Neuronal stem cell (in vitro differentiated cells): Measurements from ENCODE around the gene RGS8. TPM values are rescaled to one million over a fixed set of nuclear protein-coding genes. Genes with fewer than 3 reads are reported as not detected.

Source experiments
- DNase-seq: peaks from one replicate; pipeline ENCODE4 v3.0.0-alpha.2; 2013; ENCODE audit warnings: low spot score
- H2AFZ ChIP-seq: one replicate; pipeline ENCODE4 v1.6.1; 2013; ENCODE audit warnings: mild to moderate bottlenecking, low read length, inconsistent platforms
- H2AK5ac ChIP-seq: 2 replicates; pipeline ENCODE4 v1.6.1; 2013; ENCODE audit warnings: low read depth, mild to moderate bottlenecking, inconsistent platforms, low read length, moderate library complexity, mixed read lengths
- H2BK120ac ChIP-seq: 2 replicates; pipeline ENCODE4 v1.6.1; 2013; ENCODE audit warnings: low read depth, mild to moderate bottlenecking, inconsistent platforms, low read length, moderate library complexity, mixed read lengths
- H2BK12ac ChIP-seq: one replicate; pipeline ENCODE4 v1.6.1; 2013; ENCODE audit warnings: low read length, inconsistent platforms
- H2BK15ac ChIP-seq: 2 replicates; pipeline ENCODE4 v1.6.1; 2013; ENCODE audit warnings: mild to moderate bottlenecking, low read length, inconsistent platforms, mixed read lengths
- H2BK5ac ChIP-seq: one replicate; pipeline ENCODE4 v1.6.1; 2013; ENCODE audit warnings: inconsistent platforms, mild to moderate bottlenecking, low read length, moderate library complexity
- H3K14ac ChIP-seq: one replicate; pipeline ENCODE4 v1.6.1; 2013; ENCODE audit warnings: low read length, inconsistent platforms
- H3K18ac ChIP-seq: 2 replicates; pipeline ENCODE4 v1.6.1; 2013; ENCODE audit warnings: low read length, inconsistent platforms
- H3K23ac ChIP-seq: 2 replicates; pipeline ENCODE4 v1.6.1; 2013; ENCODE audit warnings: low read depth, mild to moderate bottlenecking, mixed read lengths, low read length, inconsistent platforms; ENCODE audit not compliant: poor library complexity
- H3K27ac ChIP-seq: replicated peaks from 3 replicates; pipeline ENCODE4 v1.5.1; 2013; ENCODE audit warnings: low read length, inconsistent platforms
- H3K27me3 ChIP-seq, 3 experiments: 2 replicates each; pipeline ENCODE4 v1.6.1; 2013; ENCODE audit warnings: low read length in 3 of 3, mild to moderate bottlenecking in 2 of 3, inconsistent platforms in 1 of 3, low read depth in 1 of 3, mixed read lengths in 1 of 3, moderate library complexity in 1 of 3; ENCODE audit not compliant: control insufficient read depth in 3 of 3, insufficient read depth in 3 of 3
- H3K36me3 ChIP-seq, 2 donors: replicated peaks in 1 of 2; 2 replicates each; pipeline ENCODE4 v1.6.1; 2013; ENCODE audit warnings: low read length in 2 of 2; ENCODE audit not compliant: control insufficient read depth in 2 of 2, insufficient read depth in 2 of 2
- H3K4ac ChIP-seq: 2 replicates; pipeline ENCODE4 v1.6.1; 2013; ENCODE audit warnings: inconsistent platforms, mild to moderate bottlenecking, low read length, moderate library complexity
- H3K4me1 ChIP-seq, 2 donors: 1 replicate in 1 of 2; 2 replicates in 1 of 2; pipeline ENCODE4 v1.6.1; 2013; ENCODE audit warnings: low read length in 2 of 2, low read depth in 1 of 2; ENCODE audit not compliant: control insufficient read depth in 2 of 2, insufficient read depth in 1 of 2
- H3K4me2 ChIP-seq: one replicate; pipeline ENCODE4 v1.6.1; 2013; ENCODE audit warnings: mild to moderate bottlenecking, low read length, inconsistent platforms; ENCODE audit not compliant: insufficient read depth, poor library complexity, severe bottlenecking
- H3K4me3 ChIP-seq, 2 donors: 2 replicates each; pipeline ENCODE4 v1.5.1; 2013; ENCODE audit warnings: low read length in 2 of 2, mild to moderate bottlenecking in 2 of 2, inconsistent platforms in 1 of 2, moderate library complexity in 1 of 2
- H3K79me1 ChIP-seq: one replicate; pipeline ENCODE4 v1.6.1; 2013; ENCODE audit warnings: low read depth, mild to moderate bottlenecking, inconsistent platforms, low read length, moderate library complexity
- H3K9ac ChIP-seq: one replicate; pipeline ENCODE4 v1.6.1; 2013; ENCODE audit warnings: mild to moderate bottlenecking, low read depth, low read length, inconsistent platforms; ENCODE audit not compliant: poor library complexity
- H3K9me3 ChIP-seq, 2 donors: replicated peaks in 1 of 2; 2 replicates each; pipeline versions ENCODE3 to v1.6.1; 2013; ENCODE audit warnings: low read length in 2 of 2, mild to moderate bottlenecking in 2 of 2, inconsistent platforms in 1 of 2, low read depth in 1 of 2, mixed read lengths in 1 of 2, moderate library complexity in 1 of 2; ENCODE audit not compliant: control insufficient read depth in 2 of 2, insufficient read depth in 1 of 2
- H4K8ac ChIP-seq: one replicate; pipeline ENCODE4 v1.6.1; 2013; ENCODE audit warnings: low read depth, mild to moderate bottlenecking, inconsistent platforms, low read length, moderate library complexity
- H4K91ac ChIP-seq: one replicate; pipeline ENCODE4 v1.6.1; 2013; ENCODE audit warnings: low read length, low read depth, mild to moderate bottlenecking, inconsistent platforms; ENCODE audit not compliant: poor library complexity
- WGBS, 2 donors: extraction: QIAGEN DNeasy Blood & Tissue Kit; methylation state at CpG; one replicate each; pipeline ENCODE4 v1.1.7; 2013; ENCODE audit warnings: missing lambda C conversion rate in 2 of 2, mixed read lengths in 1 of 2; ENCODE audit not compliant: insufficient read length in 2 of 2, insufficient replicate concordance in 1 of 2; ENCODE audit errors: extremely low coverage in 2 of 2; 5-methylcytosine and 5-hydroxymethylcytosine counted together
- polyA plus RNA-seq, 2 experiments: library from polyadenylated mRNA; stranded (reverse); fragments of 200-250 nt; gene quantifications; one replicate each; pipeline ENCODE4 v1.2.3, GENCODE V29; 2013

Gene RGS8
- polyA plus RNA-seq (2013, experiment 1 of 2), result 0.56 TPM
- polyA plus RNA-seq (2013, experiment 2 of 2), result 0.50 TPM

- Histone ChIP-seq H2BK5ac (no peak within 1 kb of the TSS), H3K23ac (no peak within 1 kb of the TSS), H3K4me3 (no peak within 1 kb of the TSS), H3K4ac (no peak within 1 kb of the TSS), H2BK15ac (peak within 1 kb of the TSS; percentile 68), H3K9ac (no peak within 1 kb of the TSS), H4K91ac (no peak within 1 kb of the TSS), H2BK120ac (no peak within 1 kb of the TSS), H3K4me2 (no peak within 1 kb of the TSS), H3K4me1 (peaks cover 12 to 14% of the 10 kb centered on the region in 2 donors), H3K18ac (peak within 1 kb of the TSS; percentile 78), H3K14ac (no peak within 1 kb of the TSS), H2BK12ac (no peak within 1 kb of the TSS), H2AFZ (no peak within 1 kb of the TSS), H3K36me3 (no peaks in the 10 kb centered on the region), H3K9me3 (no peaks in the 10 kb centered on the region), H3K27me3 (peaks cover 0 to 45% (median 0%) of the 10 kb centered on the region in 3 experiments), H3K27ac (no peak within 1 kb of the TSS), H4K8ac (no peak within 1 kb of the TSS), H2AK5ac (peak within 1 kb of the TSS; percentile 64), H3K79me1 (no peaks in the 10 kb centered on the region)
- no peak for DNase-seq
- WGBS, 2 donors, result no CpG with 5 or more reads among the region's 19 CpGs
These were observed at the start of gene RGS8 for GRCh38 chr1:182684116-182684828. Gene RGS8, minus strand, starts transcription at chr1:182684587. Its CDS starts 14,938 bp downstream, at chr1:182669649.

- Histone ChIP-seq H2AK5ac (no peak overlapping the region), H3K9ac (no peak overlapping the region), H4K91ac (no peak overlapping the region), H3K4ac (no peak overlapping the region), H3K79me1 (no peaks in the 10 kb centered on the region), H3K23ac (no peak overlapping the region), H2BK12ac (no peak overlapping the region), H2BK15ac (no peak overlapping the region), H2BK5ac (no peak overlapping the region), H3K14ac (no peak overlapping the region), H3K4me3 (no peak overlapping the region), H2BK120ac (no peak overlapping the region), H3K36me3 (no peaks in the 10 kb centered on the region), H2AFZ (no peak overlapping the region), H3K9me3 (no peaks in the 10 kb centered on the region), H3K4me1 (peaks cover 0 to 3% of the 10 kb centered on the region in 2 donors), H3K27me3 (peaks cover 0 to 13% (median 0%) of the 10 kb centered on the region in 3 experiments), H3K27ac (no peak overlapping the region), H3K18ac (no peak overlapping the region), H3K4me2 (no peak overlapping the region), H4K8ac (no peak overlapping the region)
- no CpG with 5 or more reads among the region's 4 CpGs for WGBS, 2 donors
- DNase-seq, result no peak
These were observed 47.6 kb upstream of the RGS8 start for GRCh38 chr1:182731852-182732575.

GRCh38 chr1:182726912-182727311, 42.5 kb upstream of the RGS8 start:
- Histone ChIP-seq H2BK5ac (no peak overlapping the region), H3K4me2 (no peak overlapping the region), H3K14ac (no peak overlapping the region), H2BK15ac (no peak overlapping the region), H3K23ac (no peak overlapping the region), H3K18ac (no peak overlapping the region), H4K8ac (no peak overlapping the region), H3K27ac (no peak overlapping the region), H2AK5ac (no peak overlapping the region), H3K79me1 (no peaks in the 10 kb centered on the region), H2BK120ac (no peak overlapping the region), H3K4me3 (no peak overlapping the region), H3K4ac (no peak overlapping the region), H3K9me3 (no peaks in the 10 kb centered on the region), H3K27me3 (peaks cover 0 to 12% (median 0%) of the 10 kb centered on the region in 3 experiments), H4K91ac (no peak overlapping the region), H3K36me3 (no peaks in the 10 kb centered on the region), H3K9ac (no peak overlapping the region), H2AFZ (no peak overlapping the region), H3K4me1 (peaks cover 0 to under 1% of the 10 kb centered on the region in 2 donors), H2BK12ac (no peak overlapping the region)
- DNase-seq, result no peak
- WGBS, 2 donors, result no CpG with 5 or more reads among the region's 1 CpG
